KG1 (cell line): ENCODE data around the gene PLCXD3.
"Not testable (repeated sequence)": the region's sequence is repeated elsewhere in the genome, so short reads cannot be mapped to it uniquely, and the experiment has no call there.

ENCODE experiments used
- DNase-seq: peaks from one replicate; lab custom pipeline; 2025; lab: John Stamatoyannopoulos, UW

PLCXD3 gene

GRCh38 chr5:41485533-41485932 is 24.9 kb downstream of the PLCXD3 start:
- DNase-seq, result no peak

GRCh38 chr5:41482715-41483114 is 27.7 kb downstream of the PLCXD3 start:
- DNase-seq, result no peak

GRCh38 chr5:41482173-41482572 is 28.2 kb downstream of the PLCXD3 start:
- no peak for DNase-seq

- DNase-seq, result not testable (repeated sequence)
Observed at GRCh38 chr5:41471571-41472208, 38.7 kb downstream of the PLCXD3 start.

- no peak for DNase-seq
Observed at GRCh38 chr5:41465493-41466171, 44.8 kb downstream of the PLCXD3 start.

- DNase-seq, result no peak
Observed at GRCh38 chr5:41459557-41459956, 50.8 kb downstream of the PLCXD3 start.

- DNase-seq, result no peak
Observed at GRCh38 chr5:41457094-41457493, 53.3 kb downstream of the PLCXD3 start.

GRCh38 chr5:41452506-41452905 is 57.9 kb downstream of the PLCXD3 start:
- DNase-seq, result no peak

- DNase-seq, result no peak
Observed at GRCh38 chr5:41447650-41448510, 62.5 kb downstream of the PLCXD3 start.

- no peak for DNase-seq
Observed at GRCh38 chr5:41445937-41446563, 64.4 kb downstream of the PLCXD3 start.

GRCh38 chr5:41435276-41435675 is 75.1 kb downstream of the PLCXD3 start:
- DNase-seq, result no peak

- no peak for DNase-seq
Observed at GRCh38 chr5:41433552-41434181, 76.7 kb downstream of the PLCXD3 start.

- no peak for DNase-seq
Observed at GRCh38 chr5:41432481-41433253, 77.7 kb downstream of the PLCXD3 start.

GRCh38 chr5:41427505-41427904 is 82.9 kb downstream of the PLCXD3 start:
- no peak for DNase-seq

- DNase-seq, result no peak
Observed at GRCh38 chr5:41425736-41426135, 84.7 kb downstream of the PLCXD3 start.

- no peak for DNase-seq
Observed at GRCh38 chr5:41420492-41421067, 89.8 kb downstream of the PLCXD3 start.

- DNase-seq, result no peak
Observed at GRCh38 chr5:41418220-41419031, 92.0 kb downstream of the PLCXD3 start.

GRCh38 chr5:41416336-41416735 is 94.1 kb downstream of the PLCXD3 start:
- no peak for DNase-seq

GRCh38 chr5:41415242-41415641 is 95.2 kb downstream of the PLCXD3 start:
- DNase-seq, result no peak

GRCh38 chr5:41414598-41414997 is 95.8 kb downstream of the PLCXD3 start:
- no peak for DNase-seq
